ENCODE results near the gene TMEM200A.

TMEM200A gene

DNA sequence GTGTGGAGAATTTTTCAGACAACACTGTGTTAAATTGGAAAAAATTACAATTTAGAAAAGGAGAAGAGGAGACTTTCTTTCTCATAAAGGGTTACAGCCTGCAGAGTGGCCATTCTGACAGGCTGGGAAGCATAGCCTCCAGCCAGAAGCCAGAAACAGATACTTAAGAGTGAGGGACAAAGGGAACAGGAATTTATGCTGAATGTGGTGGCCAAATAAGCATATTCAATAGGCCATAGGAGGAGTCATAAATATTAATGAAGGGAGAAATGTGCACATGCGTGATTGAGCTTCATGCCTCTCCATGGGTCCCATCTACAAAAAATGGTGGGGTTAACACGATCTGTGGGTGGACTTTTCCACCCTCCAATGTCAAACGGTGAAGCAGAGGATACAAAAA, 13.4 kb downstream of the TMEM200A start:
- no peak for DNase-seq

GRCh38 chr6:130381012-130381411, 15.2 kb downstream of the TMEM200A start:
- no peak for DNase-seq

GRCh38 chr6:130381459-130382380, 15.9 kb downstream of the TMEM200A start:
- no peak for DNase-seq

GRCh38 chr6:130382872-130383490, 17.2 kb downstream of the TMEM200A start:
- no peak for DNase-seq

- DNase-seq = no peak
Observed at GRCh38 chr6:130385064-130385695, 19.4 kb downstream of the TMEM200A start.

DNA sequence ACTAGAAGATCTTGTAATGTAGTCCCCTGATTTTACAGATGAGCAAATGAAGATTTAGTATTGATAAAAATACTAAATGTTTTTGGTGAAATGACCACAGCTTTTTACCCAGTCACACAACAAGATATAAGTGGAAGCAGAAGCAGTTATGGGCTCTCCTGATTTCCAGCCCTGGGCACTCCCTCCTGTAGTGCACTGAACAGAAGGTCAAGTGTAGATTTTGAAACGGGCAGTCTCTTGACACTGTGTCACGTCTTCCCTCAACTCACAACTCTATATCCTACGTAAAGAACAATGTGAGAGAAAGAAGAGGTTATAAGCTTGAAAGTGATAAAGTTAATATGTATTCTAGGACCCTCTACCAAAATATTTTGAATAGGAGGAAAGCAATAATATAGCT, 23.3 kb downstream of the TMEM200A start:
- no peak for DNase-seq

GRCh38 chr6:130390890-130391289, 25.1 kb downstream of the TMEM200A start:
- no peak for DNase-seq

GRCh38 chr6:130393306-130393705, 27.5 kb downstream of the TMEM200A start:
- DNase-seq = no peak

DNA sequence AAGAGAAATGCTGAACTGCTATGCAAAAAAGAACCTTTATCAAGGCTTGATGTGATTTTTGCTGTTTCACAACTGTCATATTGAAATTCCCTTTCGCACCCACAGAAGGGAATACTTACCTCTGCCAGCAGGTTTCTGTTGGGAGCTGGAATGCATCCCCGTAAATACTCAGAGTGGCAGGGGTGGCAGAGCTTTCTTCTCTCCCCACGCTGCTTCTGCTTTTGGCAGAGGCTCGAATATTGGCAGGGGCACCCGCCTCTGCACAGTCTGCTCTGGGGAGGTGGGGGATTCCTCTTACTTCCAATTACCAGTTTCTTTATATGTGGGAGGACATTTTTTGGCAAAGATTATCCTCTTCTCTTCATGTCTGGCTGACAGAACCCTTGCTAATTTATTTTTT, 28.4 kb downstream of the TMEM200A start:
- DNase-seq = no peak

- no peak for DNase-seq
Observed at GRCh38 chr6:130395164-130395563, 29.3 kb downstream of the TMEM200A start.

DNA sequence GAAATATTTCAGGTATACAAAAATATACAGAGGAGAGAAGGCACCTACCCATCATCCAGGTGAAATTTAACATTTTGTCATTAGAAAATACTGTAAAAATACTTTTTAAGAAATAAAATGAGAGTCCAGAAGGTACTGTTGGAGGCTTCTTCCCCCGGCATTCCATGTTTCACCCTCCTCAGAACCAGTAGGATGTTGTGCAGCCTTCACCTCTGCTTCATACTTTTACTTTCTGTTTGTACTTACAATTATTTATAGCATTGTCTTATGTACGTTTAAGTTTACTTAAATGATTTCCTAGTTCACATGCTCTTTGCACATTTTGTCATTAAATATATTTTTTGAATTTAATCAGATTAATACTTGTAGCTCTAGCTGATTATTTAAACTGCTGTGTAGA, 30.9 kb downstream of the TMEM200A start:
- DNase-seq = no peak

DNA sequence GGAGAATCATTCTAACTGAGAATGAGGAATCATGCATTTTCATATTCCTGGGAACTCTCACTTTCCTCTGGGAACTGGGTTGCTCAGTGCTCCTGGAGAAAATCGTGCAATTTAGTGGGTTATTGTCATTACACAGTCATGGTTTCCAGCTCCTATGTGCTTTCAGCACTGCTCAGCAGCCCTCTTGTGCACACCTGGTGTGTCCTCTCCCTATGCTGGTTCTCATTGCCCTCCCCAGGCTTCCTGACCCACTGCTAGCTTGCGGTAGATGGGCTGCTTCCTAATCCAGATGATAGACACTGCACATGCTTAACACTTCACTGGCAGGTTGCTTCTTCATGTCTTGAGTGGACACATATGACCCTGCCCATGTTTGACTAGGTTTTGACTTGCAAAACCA, 39.7 kb downstream of the TMEM200A start:
- no peak for DNase-seq

- DNase-seq = no peak
Observed at GRCh38 chr6:130407032-130407431, 41.2 kb downstream of the TMEM200A start.

DNA sequence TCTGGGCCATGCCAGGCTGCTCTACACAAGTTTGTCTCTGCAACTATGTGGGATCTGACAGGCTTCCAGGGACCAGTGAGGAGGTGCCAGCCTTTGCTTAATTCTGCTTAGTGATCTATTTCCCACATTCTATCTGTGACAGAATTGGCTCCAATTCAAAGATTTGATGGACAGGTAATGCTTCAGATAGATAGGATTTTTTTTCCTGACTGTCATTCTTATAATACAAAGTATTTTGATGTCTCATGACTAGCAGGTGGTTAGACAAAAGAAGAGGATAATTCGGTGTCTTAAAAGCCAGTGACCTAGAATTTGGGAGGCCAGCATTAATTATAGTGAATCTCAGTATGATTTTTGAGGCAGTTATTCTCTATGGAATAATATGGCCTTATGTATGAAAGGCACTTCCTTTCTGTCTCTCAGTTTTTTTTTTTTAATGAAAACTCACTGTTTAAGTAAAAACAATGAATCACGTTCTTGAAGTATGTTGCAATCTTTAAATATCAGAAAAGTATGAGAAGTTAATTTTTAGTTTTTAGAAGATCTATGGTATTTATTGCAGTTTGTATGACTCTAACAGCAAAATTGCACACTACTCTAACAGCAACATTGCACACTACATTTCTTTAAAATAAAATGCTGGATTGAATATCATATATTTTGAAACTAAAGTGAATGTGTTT, 43.7 kb downstream of the TMEM200A start:
- DNase-seq = no peak

- DNase-seq = no peak
Observed at GRCh38 chr6:130411481-130411880, 45.7 kb downstream of the TMEM200A start.

- DNase-seq = no peak
Observed at GRCh38 chr6:130412556-130413290, 46.9 kb downstream of the TMEM200A start.

- no peak for DNase-seq
Observed at GRCh38 chr6:130417951-130418350, 52.1 kb downstream of the TMEM200A start.

DNA sequence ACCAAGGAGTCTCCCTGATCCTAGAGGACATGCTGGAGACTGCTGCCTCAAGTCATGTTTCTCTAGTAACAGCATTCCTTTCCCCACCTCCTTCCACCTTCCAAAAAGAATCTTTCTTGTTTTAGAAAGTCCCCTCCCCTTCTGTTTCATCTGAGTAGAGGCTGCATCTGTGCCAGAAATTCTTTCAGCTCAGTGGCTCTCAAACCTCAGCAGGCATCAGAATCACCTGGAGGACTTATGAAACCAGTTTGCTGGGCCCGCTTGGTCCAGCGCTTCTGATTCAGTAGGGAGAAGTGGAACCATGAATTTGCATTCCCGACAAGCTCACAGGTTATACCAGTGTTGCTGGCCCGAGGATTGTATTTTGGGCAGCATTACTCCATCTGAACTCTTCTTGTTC, 55.1 kb downstream of the TMEM200A start:
- DNase-seq = no peak

GRCh38 chr6:130421585-130421984, 55.8 kb downstream of the TMEM200A start:
- DNase-seq = no peak

DNA sequence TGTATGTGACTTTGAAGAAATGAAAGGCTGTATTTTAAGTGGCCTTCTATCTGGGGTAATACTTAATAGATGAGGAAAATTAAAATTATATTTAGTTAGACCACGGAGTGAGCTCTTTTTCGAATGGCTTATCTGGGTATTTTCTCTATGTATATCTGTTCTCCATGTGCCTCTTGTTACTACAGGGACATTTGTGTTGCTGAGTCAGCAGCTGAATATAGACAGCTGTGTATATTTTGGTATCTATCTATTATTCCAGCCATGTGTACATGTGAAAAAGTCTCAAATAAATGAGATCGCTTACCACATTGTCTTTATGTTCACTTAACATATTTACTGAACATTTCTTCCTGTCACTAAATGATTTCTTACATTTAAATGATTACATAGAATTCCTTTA, 57.2 kb downstream of the TMEM200A start:
- DNase-seq = no peak

- no peak for DNase-seq
Observed at GRCh38 chr6:130424710-130425109, 58.9 kb downstream of the TMEM200A start.

- no peak for DNase-seq
Observed at GRCh38 chr6:130425537-130425936, 59.7 kb downstream of the TMEM200A start.

Data from activated T-cell treated with anti-CD3 and anti-CD28 coated beads for 4 hours (primary cell).